Measurements from ENCODE around the gene KIAA1671. TPM values are rescaled to one million over a fixed set of nuclear protein-coding genes. Genes with fewer than 3 reads are reported as not detected.

The KIAA1671 gene
- total and polyA plus RNA-seq, 10 donors: 0.72 to 11.9 (median 8.2) TPM

DNA sequence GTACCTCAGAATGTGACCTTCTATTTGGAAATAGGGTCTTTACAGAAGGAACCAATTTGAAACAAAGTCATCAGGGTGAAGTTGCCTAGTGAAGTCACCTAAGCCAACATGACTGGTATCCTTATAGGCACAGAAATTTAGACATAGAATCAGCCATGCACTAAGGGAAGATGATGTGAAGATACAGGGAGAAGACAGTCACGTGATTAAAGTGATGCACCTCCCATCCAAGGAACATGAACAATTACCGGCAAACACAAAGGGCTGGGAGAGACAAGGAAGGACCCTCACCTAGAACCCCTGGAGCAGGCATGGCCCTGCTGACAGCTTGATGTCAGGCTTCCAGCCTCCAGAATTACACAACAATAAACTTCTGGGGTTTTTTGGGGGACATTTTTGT, 263.7 kb downstream of the KIAA1671 start:
- H3K9me3 ChIP-seq: peaks cover 0 to 11% (median 5%) of the 10 kb centered on the region in 8 donors

DNA sequence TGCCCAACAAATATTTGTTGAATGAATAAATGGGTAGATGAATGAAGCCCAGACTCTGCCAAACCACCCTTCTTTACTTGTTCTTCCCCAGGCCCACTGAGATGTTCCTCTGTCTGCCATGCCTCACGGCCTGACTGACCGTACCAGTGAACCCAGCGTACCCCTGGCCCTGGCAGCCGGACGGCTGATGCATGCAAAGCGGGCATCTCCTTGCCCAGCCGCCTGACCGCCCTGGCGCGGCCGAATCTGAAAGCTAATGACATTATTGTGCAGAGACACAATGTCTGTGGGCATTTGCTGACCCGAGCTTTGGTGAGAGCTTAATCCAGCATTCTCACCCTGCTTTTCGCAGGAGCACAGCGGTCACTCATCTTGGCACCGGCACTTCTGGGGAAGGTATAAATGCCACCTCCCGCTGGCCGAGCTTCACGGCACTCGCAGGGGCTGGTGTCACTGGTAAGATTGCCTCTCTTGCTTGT, 266.7 kb downstream of the KIAA1671 start, which contains the start of gene CRYBB2:
Gene CRYBB2 (plus strand): TSS at position 429 of the 479 bp plus-strand sequence. CDS start 1,791 bp downstream, outside the sequence.
- no peak within 1 kb of the TSS for H3K27ac ChIP-seq
- no peaks in the 10 kb centered on the region for H3K9me3 ChIP-seq
- H3K4me3 ChIP-seq: no peak within 1 kb of the TSS
- H3K27me3 ChIP-seq (replicated peaks in 1 of 7): peaks cover 0 to 62% (median 0%) of the 10 kb centered on the region in 7 donors
- DNase-seq: no peak
- no peak for TF ChIP-seq POLR2A (IDR thresholded peaks at IDR 0.05)
- no peak for TF ChIP-seq POLR2AphosphoS5 (IDR thresholded peaks at IDR 0.05)
- TF ChIP-seq, protein P1, sequence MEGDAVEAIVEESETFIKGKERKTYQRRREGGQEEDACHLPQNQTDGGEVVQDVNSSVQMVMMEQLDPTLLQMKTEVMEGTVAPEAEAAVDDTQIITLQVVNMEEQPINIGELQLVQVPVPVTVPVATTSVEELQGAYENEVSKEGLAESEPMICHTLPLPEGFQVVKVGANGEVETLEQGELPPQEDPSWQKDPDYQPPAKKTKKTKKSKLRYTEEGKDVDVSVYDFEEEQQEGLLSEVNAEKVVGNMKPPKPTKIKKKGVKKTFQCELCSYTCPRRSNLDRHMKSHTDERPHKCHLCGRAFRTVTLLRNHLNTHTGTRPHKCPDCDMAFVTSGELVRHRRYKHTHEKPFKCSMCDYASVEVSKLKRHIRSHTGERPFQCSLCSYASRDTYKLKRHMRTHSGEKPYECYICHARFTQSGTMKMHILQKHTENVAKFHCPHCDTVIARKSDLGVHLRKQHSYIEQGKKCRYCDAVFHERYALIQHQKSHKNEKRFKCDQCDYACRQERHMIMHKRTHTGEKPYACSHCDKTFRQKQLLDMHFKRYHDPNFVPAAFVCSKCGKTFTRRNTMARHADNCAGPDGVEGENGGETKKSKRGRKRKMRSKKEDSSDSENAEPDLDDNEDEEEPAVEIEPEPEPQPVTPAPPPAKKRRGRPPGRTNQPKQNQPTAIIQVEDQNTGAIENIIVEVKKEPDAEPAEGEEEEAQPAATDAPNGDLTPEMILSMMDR (IDR thresholded peaks at IDR 0.05 in 8 of 11, conservative IDR thresholded peaks at IDR 0.05 in 3 of 11): no peak
- H3K36me3 ChIP-seq: no peaks in the 10 kb centered on the region
- intact Hi-C loops (cut with DNase I; ENCODE audit: low total_unique reads): no loop called here
- 86 to 93% (median 90%) methylated on average over 19 of the region's 19 CpGs for WGBS, 5 donors
- no peaks in the 10 kb centered on the region for H3K4me1 ChIP-seq

More for the DNA sequence above, 263.7 kb downstream of the KIAA1671 start:
- H3K4me3 ChIP-seq: no peak overlapping the region
- H3K27me3 ChIP-seq (replicated peaks in 1 of 7): peaks cover 0 to 50% (median 0%) of the 10 kb centered on the region in 7 donors
- no peaks in the 10 kb centered on the region for H3K36me3 ChIP-seq
- no peaks in the 10 kb centered on the region for H3K4me1 ChIP-seq
- TF ChIP-seq POLR2A (IDR thresholded peaks at IDR 0.05) (no peak), POLR2AphosphoS5 (IDR thresholded peaks at IDR 0.05) (no peak)
- TF ChIP-seq, protein P1 (IDR thresholded peaks at IDR 0.05 in 8 of 11, conservative IDR thresholded peaks at IDR 0.05 in 3 of 11): no peak
- DNase-seq: no peak
- intact Hi-C loops (cut with DNase I; ENCODE audit: low total_unique reads): no loop called here
- 66 to 85% (median 75%) methylated on average over 2 of the region's 2 CpGs for WGBS, 5 donors
- H3K27ac ChIP-seq: no peak overlapping the region

DNA sequence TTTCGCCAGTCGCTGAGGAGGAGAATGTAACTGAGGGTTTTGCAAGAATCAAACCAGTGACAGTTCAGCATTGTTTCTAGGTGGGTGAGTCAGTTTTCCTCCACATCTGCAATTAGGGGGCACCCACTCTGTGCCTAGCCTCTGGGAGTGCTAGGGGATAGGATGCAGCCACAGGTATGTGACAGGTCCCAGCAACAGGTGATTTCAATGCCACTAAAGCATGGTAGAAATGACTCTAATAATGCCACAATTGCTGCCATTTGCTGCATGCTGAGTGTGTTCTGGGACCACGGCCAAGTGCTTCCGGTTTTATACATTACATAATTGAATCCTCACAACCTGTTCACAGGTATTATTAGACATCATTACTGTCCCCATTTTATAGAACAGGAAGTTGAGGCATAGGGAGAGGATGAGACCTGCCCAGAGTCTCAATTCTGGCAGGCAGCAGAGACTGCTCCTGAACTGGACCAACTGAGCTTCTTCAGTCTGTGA, 267.5 kb downstream of the KIAA1671 start:
- Histone ChIP-seq H3K36me3 (no peaks in the 10 kb centered on the region), H3K27ac (no peak overlapping the region), H3K4me1 (no peaks in the 10 kb centered on the region), H3K4me3 (no peak overlapping the region), H3K9me3 (no peaks in the 10 kb centered on the region), H3K27me3 (replicated peaks in 1 of 7) (peaks cover 0 to 58% (median 0%) of the 10 kb centered on the region in 7 donors)
- no peak for DNase-seq
- intact Hi-C loops (cut with DNase I; ENCODE audit: low total_unique reads): no loop called here
- no peak for TF ChIP-seq POLR2AphosphoS5 (IDR thresholded peaks at IDR 0.05)
- TF ChIP-seq, protein P1 (IDR thresholded peaks at IDR 0.05 in 8 of 11, conservative IDR thresholded peaks at IDR 0.05 in 3 of 11): no peak
- no peak for TF ChIP-seq POLR2A (IDR thresholded peaks at IDR 0.05)
- whole genome bisulfite sequencing, 5 donors: 52 to 67% (median 54%) methylated on average over 4 of the region's 4 CpGs

DNA sequence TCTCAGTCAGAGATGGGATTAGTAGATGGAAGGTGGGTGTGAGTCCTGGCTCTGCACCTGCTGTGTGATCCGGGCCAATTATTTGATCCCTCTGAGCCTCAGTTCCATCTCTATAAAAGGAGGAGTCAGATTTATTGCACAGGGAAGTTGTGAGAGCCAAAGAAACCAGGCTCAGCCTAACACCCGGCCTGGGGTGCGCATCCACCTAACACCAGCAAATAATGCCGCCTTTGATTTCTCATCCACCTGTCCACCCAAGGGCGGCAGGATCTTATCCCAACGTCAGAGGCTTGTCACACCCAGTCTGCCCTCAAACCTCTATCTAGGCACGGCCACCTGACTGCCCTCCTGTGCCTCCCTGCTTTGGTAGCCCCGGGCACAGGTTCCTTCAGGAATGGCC, 269.3 kb downstream of the KIAA1671 start:
- H3K27me3 ChIP-seq (replicated peaks in 1 of 7): peaks cover 0 to 57% (median 0%) of the 10 kb centered on the region in 7 donors
- no peak overlapping the region for H3K27ac ChIP-seq
- WGBS, 5 donors: 76 to 84% (median 83%) methylated on average over 8 of the region's 8 CpGs
- H3K36me3 ChIP-seq: no peaks in the 10 kb centered on the region
- no peaks in the 10 kb centered on the region for H3K4me1 ChIP-seq
- H3K9me3 ChIP-seq: no peaks in the 10 kb centered on the region
- intact Hi-C loops (cut with DNase I; ENCODE audit: low total_unique reads): no loop called here
- no peak for DNase-seq
- TF ChIP-seq, protein P1 (IDR thresholded peaks at IDR 0.05 in 8 of 11, conservative IDR thresholded peaks at IDR 0.05 in 3 of 11): no peak
- no peak for TF ChIP-seq POLR2AphosphoS5 (IDR thresholded peaks at IDR 0.05)
- TF ChIP-seq POLR2A (IDR thresholded peaks at IDR 0.05): no peak
- H3K4me3 ChIP-seq: no peak overlapping the region

All from spleen (tissue), 11 donors.